ENCODE measurements around the gene TAS2R1.
"Not testable (repeated sequence)": the region's sequence is repeated elsewhere in the genome, so short reads cannot be mapped to it uniquely, and the experiment has no call there.

Gene TAS2R1

DNA sequence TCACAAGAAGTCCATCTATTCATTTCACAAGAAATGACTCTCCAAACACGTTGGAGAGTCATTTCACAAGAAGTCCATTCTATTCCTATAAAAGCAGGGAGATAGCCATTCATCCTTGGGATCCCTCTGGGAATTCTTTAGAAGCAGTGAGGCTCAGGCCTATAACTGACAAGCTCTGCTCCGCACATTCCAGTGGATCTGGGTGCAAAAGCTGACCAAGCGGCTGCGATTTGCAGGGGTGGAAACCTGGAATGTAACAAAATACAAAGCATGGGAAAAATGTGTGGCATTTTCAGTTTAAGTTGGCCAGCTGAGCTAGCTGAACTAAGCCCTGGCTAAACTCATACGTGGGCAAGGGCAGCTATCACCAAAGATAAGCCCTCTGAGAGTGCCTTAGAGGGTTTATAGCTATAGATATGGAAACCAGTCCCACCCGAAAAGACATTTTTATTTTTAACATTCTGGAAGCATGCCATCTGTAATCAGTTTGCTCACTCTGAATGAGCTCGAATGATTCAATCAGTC, 8.7 kb downstream of the TAS2R1 start:
- DNase-seq, result no peak

DNA sequence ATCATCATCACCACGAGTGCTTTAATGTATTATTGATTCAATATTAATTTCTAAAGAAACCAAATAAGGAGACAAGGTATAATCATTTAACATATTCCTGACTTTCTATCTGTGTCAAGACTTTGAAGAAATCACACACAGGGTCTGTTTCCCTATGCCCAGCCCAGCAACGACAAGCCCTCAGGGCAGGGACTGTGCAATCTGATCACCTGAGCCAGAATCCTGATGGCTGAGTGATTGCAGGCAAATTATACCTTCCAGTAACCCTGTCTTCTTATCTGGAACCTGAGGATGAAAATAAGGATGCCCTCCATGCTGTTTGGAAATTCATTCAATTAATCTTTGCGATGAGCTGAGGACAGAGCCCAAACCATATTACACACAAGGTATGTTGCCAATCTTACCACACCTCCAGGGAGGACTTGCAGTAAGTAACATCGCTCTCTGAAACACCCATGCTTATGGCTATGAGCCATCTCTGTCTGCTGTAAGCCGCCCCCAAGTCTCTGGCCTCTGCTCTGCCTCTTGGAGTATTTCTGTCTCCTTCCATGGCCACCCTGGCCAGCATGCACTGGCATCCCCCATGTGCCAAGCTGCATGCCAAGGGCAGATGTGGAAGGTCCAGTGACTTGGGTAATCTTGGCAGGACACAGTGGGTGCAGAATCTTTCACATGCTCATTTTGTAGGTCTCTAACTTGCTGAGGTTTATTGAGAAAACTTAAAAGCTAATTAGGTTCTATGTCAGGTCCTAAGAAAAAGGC, 10.6 kb downstream of the TAS2R1 start:
- no peak for DNase-seq

DNA sequence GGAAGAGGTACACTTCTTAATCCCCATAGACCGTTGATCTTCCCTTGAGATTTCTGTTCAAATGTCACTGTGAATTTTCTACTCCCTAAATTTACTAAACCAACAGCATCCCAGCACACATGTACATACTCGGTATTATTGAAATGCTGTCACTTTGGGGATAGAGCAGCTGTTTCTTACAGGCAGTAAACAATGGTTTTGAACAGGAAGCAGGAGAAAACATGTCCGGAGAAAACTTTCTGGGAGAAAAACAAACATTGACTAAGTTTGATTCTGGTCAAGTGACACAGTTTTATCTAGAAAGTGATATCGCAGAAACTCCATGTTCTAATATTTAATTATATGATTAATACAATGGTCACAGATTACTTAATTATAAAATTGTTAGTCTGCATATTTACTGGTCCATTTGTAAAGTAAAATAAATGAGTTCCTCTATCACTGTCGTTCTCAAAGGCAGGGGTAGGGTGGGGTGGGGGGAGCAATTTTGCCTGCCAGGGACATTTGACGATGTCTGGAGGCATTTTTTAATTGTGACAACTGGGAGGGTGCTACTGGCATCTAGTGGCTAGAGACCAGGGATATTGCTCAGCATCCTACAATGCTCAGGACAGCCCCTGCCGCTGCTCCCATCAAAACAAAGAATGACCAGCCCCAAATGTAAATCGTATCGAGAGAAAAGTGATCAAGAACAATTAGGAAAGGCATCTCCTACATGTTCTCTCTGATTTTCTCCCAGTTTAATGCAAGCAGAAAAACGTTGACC, 12.2 kb downstream of the TAS2R1 start:
- no peak for DNase-seq

DNA sequence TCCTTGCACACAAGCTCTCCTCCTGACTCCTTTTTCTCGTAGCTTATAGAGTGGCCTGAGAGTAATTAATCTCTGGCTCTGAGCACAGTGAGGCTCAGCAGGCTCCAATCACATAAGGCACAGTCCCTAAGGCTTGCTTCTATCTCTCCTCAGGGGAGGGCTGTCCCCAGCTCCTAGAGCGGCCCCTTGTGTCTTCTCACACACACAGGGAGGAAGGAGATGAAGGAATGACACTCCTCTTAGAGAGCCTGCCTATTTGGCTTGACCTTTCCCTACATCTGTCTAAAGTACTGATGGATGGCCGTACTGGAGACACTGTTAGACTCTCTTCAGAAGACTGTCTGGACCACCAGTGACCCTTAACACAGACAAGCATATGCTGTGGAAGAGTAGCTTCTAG, 12.9 kb downstream of the TAS2R1 start:
- DNase-seq, result no peak

DNA sequence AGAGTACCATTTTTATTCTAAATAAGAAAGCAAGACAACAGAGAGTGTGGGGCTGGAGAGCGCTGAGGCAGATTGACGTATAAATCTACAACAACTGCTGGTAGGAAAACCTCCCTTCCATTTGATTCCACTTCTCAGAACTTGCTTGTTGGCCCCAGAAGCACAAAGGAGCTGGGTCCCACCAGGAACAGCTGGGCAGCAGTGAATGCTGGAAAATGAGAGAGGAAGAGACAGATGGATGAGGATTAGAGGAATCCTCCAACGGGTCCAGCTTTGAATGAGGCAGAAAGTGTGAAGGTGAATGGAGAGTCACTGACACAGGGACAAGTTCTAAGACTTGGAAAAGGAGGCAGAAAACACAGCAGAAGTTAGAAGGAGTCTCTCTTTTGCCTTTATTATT, 14.8 kb downstream of the TAS2R1 start:
- DNase-seq, result no peak

DNA sequence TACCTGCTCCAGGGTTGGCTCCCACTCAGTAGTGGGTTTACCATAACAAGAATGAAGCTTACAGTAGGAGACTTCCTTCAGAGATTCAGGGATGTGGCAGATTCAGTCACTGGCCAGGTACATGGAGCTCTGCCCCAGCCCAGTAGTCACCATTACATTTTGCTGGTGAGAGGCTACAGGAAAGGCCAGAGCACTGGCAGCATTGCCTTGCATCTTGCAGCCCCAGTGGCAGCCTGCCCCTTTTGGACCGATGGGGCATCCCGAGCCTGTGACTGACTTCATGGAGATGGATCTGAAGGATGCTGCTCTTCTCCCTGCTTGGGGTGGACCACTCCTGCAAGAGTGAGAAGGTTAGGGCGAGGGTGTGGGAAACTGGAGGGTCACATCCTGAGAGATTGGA, 16.8 kb downstream of the TAS2R1 start:
- no peak for DNase-seq

DNA sequence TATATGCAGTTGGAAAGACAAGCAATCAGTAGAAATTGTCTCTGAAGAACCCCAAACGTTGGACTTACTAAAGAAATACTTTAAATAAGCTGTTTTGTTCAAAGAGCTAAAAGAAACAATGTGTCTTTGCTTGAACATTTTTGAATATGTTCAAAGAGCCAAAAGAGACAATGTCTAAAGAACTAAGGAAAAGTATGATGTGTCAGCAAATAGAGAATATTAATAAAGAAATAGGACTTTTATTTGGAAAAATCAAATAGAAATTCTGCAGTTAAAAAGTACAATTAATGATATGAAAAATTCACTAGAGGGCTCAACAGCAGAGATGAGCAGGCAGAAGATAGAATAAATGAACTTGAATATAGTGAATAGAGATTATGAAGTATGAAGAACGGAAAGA, 19.2 kb downstream of the TAS2R1 start:
- DNase-seq, result no peak

DNA sequence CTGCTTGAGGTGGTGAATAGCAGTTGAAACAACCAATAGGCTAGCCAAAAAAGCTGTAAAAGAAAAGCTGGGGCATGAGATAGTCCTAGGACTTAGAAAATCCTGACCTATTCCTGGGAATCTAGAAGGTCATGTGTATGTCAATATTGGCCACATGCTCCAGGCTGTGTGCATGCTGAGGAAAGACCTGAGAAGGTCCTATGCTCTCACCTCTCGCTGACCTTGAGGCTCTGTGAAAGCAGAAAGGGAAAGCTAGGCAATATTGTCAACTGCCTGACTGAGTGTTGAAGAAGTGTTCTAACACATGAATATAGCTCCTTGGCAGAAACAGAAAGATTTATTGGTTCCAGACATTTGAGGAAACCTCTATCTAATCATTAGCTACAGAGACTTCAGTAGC, 19.8 kb downstream of the TAS2R1 start:
- no peak for DNase-seq

DNA sequence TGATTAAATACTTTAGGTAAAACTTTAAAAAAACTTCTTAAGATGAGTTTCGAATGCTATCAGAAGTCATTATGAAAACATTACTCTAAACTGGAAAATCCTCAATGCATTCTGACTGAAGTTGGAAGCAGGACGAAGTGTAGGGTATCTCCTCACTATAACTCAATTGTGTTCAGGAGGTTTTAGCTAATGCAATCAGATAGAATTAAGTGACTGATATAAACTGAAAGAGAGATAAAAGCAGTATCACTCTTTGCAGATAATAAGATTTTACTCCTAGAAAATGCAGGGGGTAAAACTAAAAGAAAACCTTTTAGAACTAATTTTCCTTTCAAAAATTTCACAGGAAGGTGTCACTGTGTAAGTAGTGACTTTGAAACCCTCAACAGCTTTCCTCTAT, 22.1 kb downstream of the TAS2R1 start:
- no peak for DNase-seq

DNA sequence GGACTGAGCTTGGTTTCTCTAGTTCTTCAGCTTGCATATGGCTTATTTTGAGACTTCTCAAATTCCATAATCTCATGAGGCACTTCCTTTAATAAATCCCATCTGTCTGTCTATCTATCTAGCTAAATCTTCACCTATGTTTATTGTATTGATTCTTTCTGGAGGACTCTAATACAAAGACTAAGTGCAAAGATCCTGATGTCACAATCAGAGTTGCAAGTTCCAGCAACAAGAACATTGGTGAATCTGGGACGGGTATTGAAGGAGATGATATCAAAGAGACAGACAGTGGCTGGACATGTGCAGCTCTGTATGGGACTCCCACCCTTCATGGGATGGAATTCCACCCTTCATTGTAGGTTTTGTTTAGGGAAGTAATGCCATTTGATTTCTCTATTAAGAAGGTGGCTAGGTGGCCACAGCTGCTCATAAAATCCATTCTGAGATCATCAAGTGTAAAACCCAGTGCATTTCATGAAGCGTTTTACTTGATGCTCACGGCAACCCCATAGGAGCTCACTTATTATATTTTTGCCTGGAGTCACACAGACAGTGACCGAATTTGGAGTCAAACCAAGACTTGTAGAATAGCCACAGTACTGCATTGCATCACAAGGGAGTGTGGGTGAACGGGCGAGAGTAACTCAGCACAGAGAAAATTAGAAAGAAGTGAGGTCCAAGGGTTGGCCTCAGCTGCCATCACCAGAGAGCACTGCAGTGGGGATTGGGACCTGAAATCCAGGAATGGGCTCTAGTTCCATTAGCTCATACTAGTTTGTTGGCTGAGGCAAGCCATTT, 24.9 kb downstream of the TAS2R1 start:
- DNase-seq, result no peak

DNA sequence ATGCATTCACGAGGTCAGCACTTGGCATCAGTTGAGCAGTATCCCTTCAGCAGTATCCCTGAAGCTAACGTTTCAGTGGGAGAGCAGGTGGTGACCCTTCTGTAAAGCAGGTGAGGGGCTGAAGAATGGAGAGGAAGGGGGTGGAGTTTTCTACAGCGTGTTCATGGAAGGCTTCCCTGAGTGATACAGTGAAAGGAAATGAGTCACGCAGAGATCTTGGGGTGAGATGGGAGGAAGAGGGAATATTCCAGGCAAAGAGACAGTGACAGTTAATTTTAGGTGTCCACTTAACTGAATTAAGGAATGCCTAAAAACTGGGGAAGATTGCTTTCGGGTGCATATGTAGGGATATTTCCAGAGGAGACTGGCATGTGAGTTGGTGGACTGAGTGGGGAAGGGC, 25.7 kb downstream of the TAS2R1 start:
- DNase-seq, result no peak

DNA sequence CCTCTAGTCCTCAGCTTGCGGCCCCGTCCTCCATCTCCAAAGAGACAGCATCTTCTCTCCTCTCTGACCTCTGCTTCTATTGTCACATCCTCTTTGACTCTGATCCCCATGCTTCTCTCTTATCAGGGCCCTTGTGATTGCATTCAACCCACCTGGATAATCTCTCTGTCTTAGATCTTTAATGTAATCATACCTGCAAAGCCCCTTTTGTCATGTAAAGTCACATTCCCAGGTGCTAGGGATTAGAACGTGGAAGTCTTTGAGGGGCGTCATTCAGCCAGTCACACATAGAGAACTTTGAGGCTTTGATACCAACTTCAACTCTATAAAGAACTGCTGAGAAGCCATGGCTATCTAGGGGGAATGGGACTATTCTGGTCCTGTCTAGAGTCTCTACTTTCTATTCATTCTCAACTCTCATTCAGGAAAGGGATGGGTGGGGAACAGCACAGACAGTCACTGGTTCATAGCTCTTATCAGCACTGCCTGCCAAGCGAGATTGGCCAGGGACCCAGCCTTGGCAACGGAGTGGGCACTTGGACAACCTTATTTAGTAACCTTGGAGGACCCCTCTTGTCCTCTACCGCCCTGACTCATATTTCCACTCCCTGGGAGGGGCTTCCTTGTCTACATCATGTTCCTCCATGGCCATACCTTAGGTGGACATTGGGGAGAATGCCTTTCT, 29.0 kb downstream of the TAS2R1 start:
- no peak for DNase-seq

DNA sequence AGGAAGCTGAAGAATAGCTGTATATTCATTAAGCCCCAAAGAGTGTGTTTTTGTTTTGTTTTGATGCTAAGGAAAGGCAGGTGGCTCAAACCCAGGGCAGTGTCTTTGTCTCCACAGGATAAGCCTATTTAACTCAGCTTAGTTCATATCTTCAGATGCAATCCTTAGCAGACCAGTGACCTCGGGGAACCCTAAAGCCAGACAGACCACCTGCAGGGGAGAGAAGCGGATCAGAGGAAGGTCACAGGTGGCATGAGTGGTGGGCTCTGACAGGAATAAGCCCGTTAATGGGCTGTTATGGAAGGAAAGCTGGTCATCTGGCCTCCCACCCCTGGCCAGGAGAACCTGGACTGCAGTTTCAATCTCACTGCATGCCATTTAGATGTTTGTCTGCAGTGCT, 30.8 kb downstream of the TAS2R1 start:
- DNase-seq, result no peak

DNA sequence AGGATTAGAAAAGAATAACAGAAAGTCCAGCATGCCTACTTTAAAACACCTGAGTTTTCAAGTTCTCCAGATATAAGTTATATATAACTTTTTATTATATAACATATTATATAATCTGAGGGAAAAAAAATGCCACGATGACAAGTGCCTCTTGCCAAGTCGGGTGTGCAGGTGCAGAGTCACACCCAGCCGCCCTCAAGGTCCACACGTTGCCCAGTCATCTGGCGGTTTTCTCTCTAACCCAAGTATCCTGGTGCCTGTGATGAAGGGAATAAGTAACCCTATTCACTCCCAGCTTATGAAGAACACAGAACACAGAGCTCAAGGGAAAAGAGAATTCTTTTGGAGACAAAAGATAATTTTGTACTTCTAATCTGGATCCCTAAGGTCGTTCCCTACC, 31.8 kb downstream of the TAS2R1 start:
- not testable (repeated sequence) for DNase-seq

DNA sequence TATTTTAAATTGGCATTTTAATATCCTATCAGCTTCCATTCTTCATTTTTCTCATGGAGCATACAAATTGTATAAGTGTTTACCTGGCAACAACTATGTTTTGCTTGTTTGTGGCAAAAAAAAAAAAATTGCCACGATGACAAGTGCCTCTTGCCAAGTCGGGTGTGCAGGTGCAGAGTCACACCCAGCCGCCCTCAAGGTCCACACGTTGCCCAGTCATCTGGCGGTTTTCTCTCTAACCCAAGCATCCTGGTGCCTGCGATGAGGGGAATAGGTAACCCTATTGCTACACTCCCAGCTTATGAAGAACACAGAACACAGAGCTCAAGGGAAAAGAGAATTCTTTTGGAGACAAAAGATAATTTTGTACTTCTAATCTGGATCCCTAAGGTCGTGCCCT, 32.8 kb downstream of the TAS2R1 start:
- DNase-seq, result not testable (repeated sequence)

DNA sequence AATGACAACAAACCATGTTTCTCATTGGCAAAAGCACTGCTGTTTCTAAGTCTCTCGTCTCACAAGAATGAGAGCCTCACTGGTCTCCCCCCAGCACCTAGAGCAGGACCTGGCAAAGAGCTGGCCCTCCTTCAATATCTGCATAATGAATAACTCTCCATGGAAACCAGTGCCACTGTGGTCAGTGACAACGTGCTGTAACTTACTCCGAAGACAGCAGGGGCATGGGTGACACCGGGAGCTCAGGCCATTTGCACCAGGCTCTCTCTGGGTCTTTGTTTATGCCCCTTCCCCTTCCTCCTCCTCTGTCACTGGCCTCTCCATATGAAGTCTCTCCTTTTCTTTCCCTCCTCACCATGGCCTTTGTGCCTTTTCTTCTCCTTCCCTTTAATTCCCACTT, 33.3 kb downstream of the TAS2R1 start:
- DNase-seq, result no peak

DNA sequence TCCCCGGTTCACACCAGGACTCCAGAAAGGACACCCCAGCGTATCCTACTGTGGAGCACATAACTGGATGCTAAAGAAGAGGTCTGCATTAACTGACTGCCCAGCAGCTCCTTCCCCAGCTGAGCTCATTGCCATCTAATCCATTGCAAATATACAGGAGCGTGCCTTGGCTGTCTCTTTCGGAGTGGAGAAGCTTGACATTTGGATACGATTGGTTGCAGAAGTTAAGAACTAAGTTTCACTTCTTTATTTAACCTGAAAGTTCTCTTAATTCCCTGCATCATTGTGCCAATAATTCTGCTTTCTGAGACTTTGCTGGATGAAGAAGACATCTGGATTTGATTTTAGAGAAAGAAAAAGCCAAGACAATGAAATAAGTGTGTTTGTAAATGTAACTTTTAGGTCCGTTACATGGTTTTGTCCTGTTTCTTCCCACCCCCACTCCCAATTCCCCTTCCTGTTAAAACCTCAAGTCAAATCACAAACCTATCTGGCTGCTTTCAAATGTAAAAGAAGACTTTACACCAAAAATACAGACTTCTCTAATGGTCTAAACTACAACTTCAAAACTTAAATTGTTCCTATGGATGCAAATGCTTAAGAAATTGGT, 33.9 kb downstream of the TAS2R1 start:
- no peak for DNase-seq

DNA sequence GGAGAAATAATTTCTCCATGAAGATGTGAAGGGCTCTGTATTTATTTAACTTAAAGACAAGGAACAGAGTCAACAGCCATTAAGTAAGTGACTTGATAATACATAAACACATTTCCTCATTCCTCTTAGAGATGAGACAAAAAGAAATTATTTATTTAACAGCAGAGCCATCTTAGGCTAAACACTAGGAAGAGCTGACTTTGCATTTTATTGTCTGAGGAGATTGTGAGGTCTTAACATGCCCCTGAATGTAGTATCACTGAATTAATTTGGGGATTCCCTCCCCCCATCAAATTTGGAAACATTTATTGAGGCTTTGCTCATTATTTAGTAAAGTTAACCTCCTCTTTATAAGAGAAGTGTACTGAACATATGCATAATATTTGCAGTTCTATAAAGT, 35.2 kb downstream of the TAS2R1 start:
- DNase-seq, result no peak

DNA sequence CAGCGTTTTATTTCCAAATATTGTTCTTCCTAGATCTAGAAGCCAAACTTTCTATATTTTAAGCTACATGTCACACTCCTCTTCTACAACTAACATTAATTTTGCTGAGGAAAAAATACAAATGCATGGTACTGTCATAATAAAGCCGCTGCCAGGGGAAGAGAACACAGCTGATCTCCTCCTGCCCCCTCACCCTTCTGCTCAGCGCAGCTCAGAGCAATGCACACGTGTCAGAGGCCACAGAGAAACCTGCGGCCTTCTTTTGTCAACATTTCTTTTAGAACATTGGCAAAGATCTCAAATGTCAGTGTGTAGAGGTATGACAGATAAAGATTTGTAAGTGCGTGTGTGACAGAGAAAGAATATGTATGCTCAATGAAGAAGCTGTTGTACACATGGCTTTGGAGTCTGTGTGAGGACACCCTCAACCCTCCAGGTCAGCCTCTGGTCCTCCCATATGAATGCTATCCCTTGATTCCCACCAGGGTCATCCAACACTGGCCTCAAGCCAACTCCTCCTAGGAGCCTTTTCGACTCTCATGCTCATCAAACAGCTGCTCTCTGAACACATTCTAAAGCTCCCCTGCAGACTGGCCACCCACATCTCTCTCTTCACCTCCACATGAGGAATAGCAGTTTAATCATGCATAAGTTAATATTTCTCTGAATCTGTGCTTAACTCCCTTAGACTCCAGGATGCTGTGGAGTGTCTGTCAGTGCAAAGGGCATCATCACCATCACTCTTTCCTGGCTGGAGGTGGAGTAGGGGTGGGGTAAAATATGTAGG, 40.9 kb downstream of the TAS2R1 start:
- DNase-seq, result no peak

DNA sequence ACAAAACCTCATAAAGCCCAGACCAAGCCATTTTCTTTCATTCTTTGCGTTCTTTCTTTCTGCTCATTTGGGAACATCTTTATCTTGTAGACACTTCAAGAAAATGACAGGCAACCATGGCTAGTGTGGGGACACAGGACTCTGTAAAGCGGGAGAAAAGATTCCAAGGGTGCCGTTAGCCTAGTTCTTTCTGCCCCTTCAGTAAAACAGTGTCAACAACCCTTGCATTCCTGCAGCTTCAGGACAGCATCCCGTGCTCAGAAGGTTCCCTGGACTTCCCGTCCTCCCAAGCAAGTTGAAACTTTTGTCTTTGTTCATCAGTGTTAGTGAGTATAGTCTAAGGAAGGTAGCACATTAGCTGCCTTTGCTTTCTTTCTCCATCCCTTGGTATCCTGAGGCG, 41.9 kb downstream of the TAS2R1 start:
- DNase-seq, result no peak

DNA sequence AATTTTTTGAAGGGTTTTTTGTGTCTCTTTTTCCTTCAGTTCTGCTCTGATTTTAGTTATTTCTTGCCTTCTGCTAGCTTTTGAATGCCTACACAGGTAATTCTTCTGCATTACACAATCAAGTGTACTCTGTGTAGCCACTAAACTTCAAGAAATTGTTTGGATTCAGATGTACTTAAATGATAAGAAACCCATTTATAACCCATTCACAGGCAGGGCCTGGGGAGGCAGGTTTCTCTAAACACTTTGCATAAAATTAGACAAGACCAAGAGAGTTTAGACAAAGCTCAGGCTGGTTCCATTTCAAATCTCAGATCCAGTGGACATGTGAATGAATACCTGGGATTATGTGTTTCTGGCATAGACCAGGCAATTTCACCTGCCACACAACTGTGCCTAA, 43.0 kb downstream of the TAS2R1 start:
- no peak for DNase-seq

DNA sequence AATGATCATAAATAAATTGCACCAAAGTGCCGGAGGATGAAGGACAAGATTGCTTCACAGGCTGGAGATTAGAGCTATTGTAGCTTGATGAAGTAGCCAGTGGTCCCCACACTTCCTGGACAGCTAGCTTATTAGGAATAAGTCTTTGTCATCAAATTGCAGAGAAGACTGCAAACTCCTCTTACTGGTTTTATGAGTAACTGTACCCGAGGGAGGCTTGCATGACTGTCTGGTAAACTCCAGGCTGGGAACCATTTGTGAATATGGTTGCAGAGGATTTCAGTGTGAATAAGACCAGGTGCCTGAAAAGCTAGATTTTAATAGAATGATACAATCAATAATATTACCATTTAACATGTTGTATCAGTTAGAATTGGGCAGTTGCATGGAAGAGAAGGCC, 47.7 kb downstream of the TAS2R1 start:
- DNase-seq, result no peak

Data from stimulated activated CD8-positive, alpha-beta memory T cell treated with anti-CD3 and anti-CD28 coated beads, Interleukin-4, amount 100 ng/mL, for 48 hours (primary cell).